ENCODE results near the gene HEXIM1. TPM values are rescaled to one million over a fixed set of nuclear protein-coding genes. Genes with fewer than 3 reads are reported as not detected.

HEXIM1 gene
- total and polyA plus RNA-seq, 10 donors, result 12.9 to 43.1 (median 26.7) TPM

DNA sequence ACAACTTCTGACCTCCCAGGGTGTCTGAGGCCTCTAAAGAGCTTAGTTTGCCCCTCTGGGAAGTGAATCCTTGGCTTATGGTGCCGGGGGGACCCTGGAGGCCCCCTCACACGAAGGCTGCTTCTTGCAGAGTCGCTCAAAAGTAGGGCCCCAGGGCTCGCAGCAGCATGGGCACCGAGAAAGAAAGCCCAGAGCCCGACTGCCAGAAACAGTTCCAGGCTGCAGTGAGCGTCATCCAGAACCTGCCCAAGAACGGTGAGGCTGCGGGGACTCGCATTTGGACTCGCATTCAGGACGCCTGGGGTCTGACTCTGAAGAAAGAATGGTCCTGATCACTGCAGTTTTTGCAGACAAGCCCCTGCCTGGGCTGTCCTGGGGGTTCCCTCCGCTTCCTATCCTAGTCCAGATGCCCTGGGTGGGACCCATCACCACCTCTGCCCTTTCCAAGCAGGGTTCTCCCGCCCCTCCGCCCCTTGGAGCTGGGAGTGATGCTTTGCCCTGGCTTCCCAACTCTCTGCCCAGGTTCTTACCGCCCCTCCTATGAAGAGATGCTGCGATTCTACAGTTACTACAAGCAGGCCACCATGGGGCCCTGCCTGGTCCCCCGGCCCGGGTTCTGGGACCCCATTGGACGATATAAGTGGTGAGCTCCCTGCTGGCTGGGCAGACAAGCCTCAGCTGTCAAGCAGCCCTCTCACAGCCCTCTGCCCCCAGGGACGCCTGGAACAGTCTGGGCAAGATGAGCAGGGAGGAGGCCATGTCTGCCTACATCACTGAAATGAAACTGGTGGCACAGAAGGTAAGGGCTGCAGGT is 12.1 kb upstream of the HEXIM1 start:
- H3K27ac ChIP-seq, result peak overlapping the region; percentile 66 to 90 (median 86)
- peaks cover 14 to 47% (median 32%) of the 10 kb centered on the region in 6 donors for H3K4me1 ChIP-seq
- H3K27me3 ChIP-seq (replicated peaks in 1 of 7), result no peaks in the 10 kb centered on the region
- H3K4me3 ChIP-seq, result peak overlapping the region; percentile 66 to 89 (median 71)
- DNase-seq, result peak; percentile 76
- peaks cover 0 to 31% (median 0%) of the 10 kb centered on the region in 6 donors for H3K36me3 ChIP-seq
- 54 to 73% (median 61%) methylated on average over 19 to 21 of the region's 21 CpGs for WGBS, 5 donors
- no peaks in the 10 kb centered on the region for H3K9me3 ChIP-seq
- TF ChIP-seq POLR2AphosphoS5 (IDR thresholded peaks at IDR 0.05) (no peak), POLR2A (IDR thresholded peaks at IDR 0.05) (no peak)
- TF ChIP-seq, protein P1, sequence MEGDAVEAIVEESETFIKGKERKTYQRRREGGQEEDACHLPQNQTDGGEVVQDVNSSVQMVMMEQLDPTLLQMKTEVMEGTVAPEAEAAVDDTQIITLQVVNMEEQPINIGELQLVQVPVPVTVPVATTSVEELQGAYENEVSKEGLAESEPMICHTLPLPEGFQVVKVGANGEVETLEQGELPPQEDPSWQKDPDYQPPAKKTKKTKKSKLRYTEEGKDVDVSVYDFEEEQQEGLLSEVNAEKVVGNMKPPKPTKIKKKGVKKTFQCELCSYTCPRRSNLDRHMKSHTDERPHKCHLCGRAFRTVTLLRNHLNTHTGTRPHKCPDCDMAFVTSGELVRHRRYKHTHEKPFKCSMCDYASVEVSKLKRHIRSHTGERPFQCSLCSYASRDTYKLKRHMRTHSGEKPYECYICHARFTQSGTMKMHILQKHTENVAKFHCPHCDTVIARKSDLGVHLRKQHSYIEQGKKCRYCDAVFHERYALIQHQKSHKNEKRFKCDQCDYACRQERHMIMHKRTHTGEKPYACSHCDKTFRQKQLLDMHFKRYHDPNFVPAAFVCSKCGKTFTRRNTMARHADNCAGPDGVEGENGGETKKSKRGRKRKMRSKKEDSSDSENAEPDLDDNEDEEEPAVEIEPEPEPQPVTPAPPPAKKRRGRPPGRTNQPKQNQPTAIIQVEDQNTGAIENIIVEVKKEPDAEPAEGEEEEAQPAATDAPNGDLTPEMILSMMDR (IDR thresholded peaks at IDR 0.05 in 8 of 11, conservative IDR thresholded peaks at IDR 0.05 in 3 of 11), result no peak
- intact Hi-C loops (cut with DNase I; ENCODE audit: low total_unique reads), result loop anchor here (2.0 kb wide), 1 partner anchor 61 kb away; no protein-coding TSS in a partner anchor

DNA sequence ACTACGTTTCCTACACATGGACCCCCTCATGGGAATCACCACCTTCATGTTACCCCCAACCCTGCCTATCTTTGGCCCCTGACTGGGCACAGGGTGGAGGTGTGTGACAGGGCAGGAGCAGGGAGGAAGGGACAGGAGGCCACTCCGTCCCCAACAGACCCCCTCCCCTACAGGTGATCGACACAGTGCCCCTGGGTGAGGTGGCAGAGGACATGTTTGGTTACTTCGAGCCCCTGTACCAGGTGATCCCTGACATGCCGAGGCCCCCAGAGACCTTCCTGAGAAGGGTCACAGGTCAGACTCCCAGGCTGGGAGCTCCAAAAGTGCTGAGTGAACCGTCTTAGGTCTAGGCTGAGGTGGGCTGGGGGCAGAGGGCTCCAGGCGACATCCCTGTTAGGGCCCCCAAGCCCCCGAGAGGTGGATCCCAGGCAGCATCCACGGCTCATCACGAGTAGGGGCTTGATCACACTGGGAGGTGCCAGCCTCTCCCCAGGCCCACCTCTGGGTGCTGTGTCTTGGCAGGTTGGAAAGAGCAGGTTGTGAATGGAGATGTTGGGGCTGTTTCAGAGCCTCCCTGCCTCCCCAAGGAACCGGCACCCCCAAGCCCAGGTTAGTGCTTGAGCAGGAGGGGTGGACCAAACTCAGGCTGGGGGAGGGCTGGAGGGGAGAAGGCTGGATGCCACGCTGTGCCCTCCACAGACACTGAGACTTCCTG is 11.3 kb upstream of the HEXIM1 start:
- H3K4me3 ChIP-seq, result peak overlapping the region in 1 of 8 donors; percentile 89
- DNase-seq, result peak; percentile 72
- intact Hi-C loops (cut with DNase I; ENCODE audit: low total_unique reads), result no loop called here
- no peaks in the 10 kb centered on the region for H3K27me3 ChIP-seq (replicated peaks in 1 of 7)
- peaks cover 0 to 31% (median 0%) of the 10 kb centered on the region in 6 donors for H3K36me3 ChIP-seq
- H3K27ac ChIP-seq, result peak overlapping the region in 1 of 8 donors; percentile 90
- TF ChIP-seq POLR2A (IDR thresholded peaks at IDR 0.05), result no peak
- TF ChIP-seq POLR2AphosphoS5 (IDR thresholded peaks at IDR 0.05), result no peak
- TF ChIP-seq, protein P1 (IDR thresholded peaks at IDR 0.05 in 8 of 11, conservative IDR thresholded peaks at IDR 0.05 in 3 of 11), result no peak
- no peaks in the 10 kb centered on the region for H3K9me3 ChIP-seq
- 80 to 93% (median 88%) methylated on average over 7 to 12 of the region's 12 CpGs for WGBS, 5 donors
- peaks cover 9 to 39% (median 25%) of the 10 kb centered on the region in 6 donors for H3K4me1 ChIP-seq

DNA sequence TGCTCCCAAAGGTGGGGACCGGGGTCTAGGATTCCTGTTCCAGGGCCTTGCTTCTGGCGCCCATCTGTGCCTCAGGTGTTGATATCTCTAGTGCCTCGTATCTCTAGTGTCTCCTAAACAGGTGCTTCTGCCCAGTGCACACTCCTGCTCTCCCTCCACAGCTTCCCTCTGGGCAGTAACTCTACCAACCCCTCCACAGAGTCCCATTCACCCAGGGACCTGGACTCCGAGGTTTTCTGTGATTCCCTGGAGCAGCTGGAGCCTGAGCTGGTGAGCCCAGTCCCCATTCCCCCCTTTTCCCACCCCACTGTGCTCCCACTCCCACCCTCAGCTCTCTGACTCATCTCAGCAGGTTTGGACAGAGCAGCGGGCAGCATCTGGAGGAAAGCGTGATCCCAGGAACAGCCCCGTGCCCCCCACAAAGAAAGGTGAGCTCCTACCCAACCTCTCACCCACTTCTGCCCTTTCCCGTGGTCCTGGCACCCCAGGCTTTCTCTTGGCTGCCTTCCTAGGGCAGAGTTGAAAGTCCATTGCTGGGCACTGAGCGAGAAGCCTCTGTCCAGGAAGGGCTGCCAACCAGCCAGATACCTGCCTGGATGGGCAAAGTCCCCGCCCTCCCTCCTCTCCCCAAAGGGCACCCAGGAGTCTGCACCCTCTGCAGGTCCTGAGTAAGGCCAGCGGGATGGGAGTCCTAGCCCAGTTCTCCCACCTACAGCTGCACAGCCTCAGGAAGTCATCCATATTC is 10.5 kb upstream of the HEXIM1 start:
- no peaks in the 10 kb centered on the region for H3K27me3 ChIP-seq (replicated peaks in 1 of 7)
- no peak overlapping the region for H3K27ac ChIP-seq
- peaks cover 0 to 31% (median 0%) of the 10 kb centered on the region in 6 donors for H3K36me3 ChIP-seq
- TF ChIP-seq, protein P1 (IDR thresholded peaks at IDR 0.05 in 8 of 11, conservative IDR thresholded peaks at IDR 0.05 in 3 of 11), result no peak
- no peak for TF ChIP-seq POLR2A (IDR thresholded peaks at IDR 0.05)
- no peak for TF ChIP-seq POLR2AphosphoS5 (IDR thresholded peaks at IDR 0.05)
- H3K4me3 ChIP-seq, result no peak overlapping the region
- H3K9me3 ChIP-seq, result no peaks in the 10 kb centered on the region
- intact Hi-C loops (cut with DNase I; ENCODE audit: low total_unique reads), result no loop called here
- H3K4me1 ChIP-seq, result peaks cover 9 to 35% (median 24%) of the 10 kb centered on the region in 6 donors
- 91 to 95% (median 93%) methylated on average over 10 to 11 of the region's 11 CpGs for WGBS, 5 donors
- DNase-seq, result peak; percentile 70
